Measurements from ENCODE around the gene CCDC86. TPM values are rescaled to one million over a fixed set of nuclear protein-coding genes. Genes with fewer than 3 reads are reported as not detected.

The CCDC86 gene
- total RNA-seq, 1 experiment from 2014 or later, result 7.3 TPM

GRCh38 chr11:60848714-60849151, 6.8 kb downstream of the CCDC86 start:
- no peak for DNase-seq (ENCODE audit: low read depth)
- in situ Hi-C loops (cut with HindIII; ENCODE audit: low pct_unique_long_range_greater_than_20kb, low sequenced_read_pairs), result no loop called here

GRCh38 chr11:60849641-60850520, 8.0 kb downstream of the CCDC86 start:
- in situ Hi-C loops (cut with HindIII; ENCODE audit: low pct_unique_long_range_greater_than_20kb, low sequenced_read_pairs), result no loop called here

GRCh38 chr11:60851327-60852104, 9.6 kb downstream of the CCDC86 start:
- DNase-seq (ENCODE audit: low read depth), result no peak
- in situ Hi-C loops (cut with HindIII; ENCODE audit: low pct_unique_long_range_greater_than_20kb, low sequenced_read_pairs), result no loop called here

More at GRCh38 chr11:60849641-60850520, 8.0 kb downstream of the CCDC86 start:
- DNase-seq (ENCODE audit: low read depth), result no peak

GRCh38 chr11:60852117-60852981, 10.4 kb downstream of the CCDC86 start:
- in situ Hi-C loops (cut with HindIII; ENCODE audit: low pct_unique_long_range_greater_than_20kb, low sequenced_read_pairs), result no loop called here

GRCh38 chr11:60852982-60853950, 11.4 kb downstream of the CCDC86 start:
- no peak for DNase-seq (ENCODE audit: low read depth)
- in situ Hi-C loops (cut with HindIII; ENCODE audit: low pct_unique_long_range_greater_than_20kb, low sequenced_read_pairs), result no loop called here

More at GRCh38 chr11:60852117-60852981, 10.4 kb downstream of the CCDC86 start:
- DNase-seq (ENCODE audit: low read depth), result no peak

GRCh38 chr11:60854140-60854846, 12.4 kb downstream of the CCDC86 start:
- no peak for DNase-seq (ENCODE audit: low read depth)
- in situ Hi-C loops (cut with HindIII; ENCODE audit: low pct_unique_long_range_greater_than_20kb, low sequenced_read_pairs), result no loop called here

- DNase-seq (ENCODE audit: low read depth), result no peak
- in situ Hi-C loops (cut with HindIII; ENCODE audit: low pct_unique_long_range_greater_than_20kb, low sequenced_read_pairs), result no loop called here
Observed at GRCh38 chr11:60854847-60855725, 13.2 kb downstream of the CCDC86 start.

GRCh38 chr11:60855726-60856633, 14.1 kb downstream of the CCDC86 start, which contains the start of gene PTGDR2:
TSS of gene PTGDR2 (minus strand) at chr11:60855950. CDS start at chr11:60853722, 2,228 bp downstream.
- DNase-seq (ENCODE audit: low read depth), result no peak
- in situ Hi-C loops (cut with HindIII; ENCODE audit: low pct_unique_long_range_greater_than_20kb, low sequenced_read_pairs), result no loop called here

- DNase-seq (ENCODE audit: low read depth), result no peak
- in situ Hi-C loops (cut with HindIII; ENCODE audit: low pct_unique_long_range_greater_than_20kb, low sequenced_read_pairs), result no loop called here
Observed at GRCh38 chr11:60857378-60858232, 15.7 kb downstream of the CCDC86 start.

- in situ Hi-C loops (cut with HindIII; ENCODE audit: low pct_unique_long_range_greater_than_20kb, low sequenced_read_pairs), result no loop called here
Observed at GRCh38 chr11:60858236-60858635, 16.3 kb downstream of the CCDC86 start.

GRCh38 chr11:60858731-60859464, 17.0 kb downstream of the CCDC86 start:
- in situ Hi-C loops (cut with HindIII; ENCODE audit: low pct_unique_long_range_greater_than_20kb, low sequenced_read_pairs), result no loop called here
- DNase-seq (ENCODE audit: low read depth), result no peak

More at GRCh38 chr11:60858236-60858635, 16.3 kb downstream of the CCDC86 start:
- no peak for DNase-seq (ENCODE audit: low read depth)

- DNase-seq (ENCODE audit: low read depth), result no peak
- in situ Hi-C loops (cut with HindIII; ENCODE audit: low pct_unique_long_range_greater_than_20kb, low sequenced_read_pairs), result no loop called here
Observed at GRCh38 chr11:60859616-60860250, 17.8 kb downstream of the CCDC86 start.

- in situ Hi-C loops (cut with HindIII; ENCODE audit: low pct_unique_long_range_greater_than_20kb, low sequenced_read_pairs), result no loop called here
- no peak for DNase-seq (ENCODE audit: low read depth)
Observed at GRCh38 chr11:60860943-60861342, 19.0 kb downstream of the CCDC86 start.
